Neural crest cell (in vitro differentiated cells): ENCODE measurements around the gene SNAPIN. TPM values are rescaled to one million over a fixed set of nuclear protein-coding genes. Genes with fewer than 3 reads are reported as not detected.

Experiments used
- DNase-seq: peaks from one replicate; pipeline ENCODE4 v3.0.0; 2021; ENCODE audit warnings: low read depth, mixed read lengths, low spot score
- H3K27ac Mint-ChIP-seq: one replicate; pipeline ENCODE4 v1.8.0; 2021; ENCODE audit warnings: mild to moderate bottlenecking, mixed read lengths; ENCODE audit not compliant: unreplicated experiment
- H3K27me3 Mint-ChIP-seq: 2 replicates; pipeline ENCODE4 v1.8.0; 2021; ENCODE audit warnings: low read depth, mild to moderate bottlenecking, mixed read lengths
- H3K36me3 Mint-ChIP-seq: 2 replicates; pipeline ENCODE4 v1.8.0; 2021; ENCODE audit warnings: low read depth, mild to moderate bottlenecking, mixed read lengths
- H3K4me1 Mint-ChIP-seq: 2 replicates; pipeline ENCODE4 v1.8.0; 2021; ENCODE audit warnings: mixed read lengths
- H3K4me3 Mint-ChIP-seq: one replicate; pipeline ENCODE4 v1.8.0; 2021; ENCODE audit warnings: mild to moderate bottlenecking, mixed read lengths
- H3K9me3 Mint-ChIP-seq: 2 replicates; pipeline ENCODE4 v1.8.0; 2021; ENCODE audit warnings: mixed read lengths
- CTCF ChIP-seq: fragments of 200-600 bp; sonication (generic); conservative IDR thresholded peaks from 2 replicates; pipeline ENCODE4 v1.5.0; 2021; ENCODE audit warnings: antibody characterized with exemption, mild to moderate bottlenecking
- total RNA-seq: library from RNA; stranded (reverse); gene quantifications from 2 replicates; pipeline ENCODE4 v1.2.1, GENCODE V29; 2021

Gene SNAPIN
- total RNA-seq, 1 donor from 2014 or later = 55.4 TPM

GRCh38 chr1:153696741-153697140, 38.2 kb downstream of the SNAPIN start:
- peaks cover 10% of the 10 kb centered on the region for H3K4me1 Mint-ChIP-seq
- no peaks in the 10 kb centered on the region for H3K36me3 Mint-ChIP-seq
- H3K27ac Mint-ChIP-seq = no peak overlapping the region
- no peak for TF ChIP-seq CTCF
- DNase-seq = no peak
- no peaks in the 10 kb centered on the region for H3K9me3 Mint-ChIP-seq
- H3K27me3 Mint-ChIP-seq = no peaks in the 10 kb centered on the region
- no peak overlapping the region for H3K4me3 Mint-ChIP-seq

DNA sequence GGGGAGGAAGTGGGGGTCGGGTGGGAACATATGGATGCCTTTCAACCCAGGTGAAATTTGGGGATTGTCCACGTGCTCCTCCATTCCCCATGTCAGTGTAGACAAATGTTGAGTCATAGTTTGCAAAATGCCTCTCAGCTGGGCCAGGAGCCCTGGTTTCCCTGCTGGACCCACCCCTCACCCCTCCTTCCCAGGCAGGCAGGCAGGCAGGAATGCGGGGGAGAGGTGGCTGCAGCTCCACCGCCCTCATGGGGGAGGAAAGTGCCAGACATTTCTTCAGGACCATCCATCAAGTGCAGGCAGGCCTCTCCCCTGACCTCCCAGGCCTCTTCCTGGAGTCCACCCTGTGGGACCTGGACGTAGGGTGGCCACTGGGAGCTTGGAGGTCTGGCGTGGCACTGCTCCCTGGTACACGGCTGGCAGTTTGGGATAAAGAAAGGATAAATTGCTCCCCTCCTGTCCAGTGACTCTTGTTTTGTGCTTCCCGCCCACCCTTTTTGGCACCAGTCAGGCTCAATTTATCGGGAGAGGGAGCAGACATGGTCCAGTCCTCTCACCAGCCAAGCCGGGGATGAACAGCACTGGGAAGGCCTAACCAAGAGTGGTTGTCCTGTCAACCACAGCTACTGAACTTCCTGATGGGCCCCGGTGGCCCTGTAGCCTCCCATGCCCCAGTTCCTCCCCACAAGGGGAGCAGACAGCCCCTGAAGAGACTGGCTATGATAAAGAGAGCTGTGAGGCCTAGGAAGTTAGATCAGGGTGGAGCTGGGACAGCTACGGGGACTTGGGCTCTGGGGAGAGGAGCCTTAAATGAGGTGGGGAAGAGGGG, 38.9 kb downstream of the SNAPIN start:
- H3K4me1 Mint-ChIP-seq = peaks cover 10% of the 10 kb centered on the region
- H3K36me3 Mint-ChIP-seq = no peaks in the 10 kb centered on the region
- H3K9me3 Mint-ChIP-seq = no peaks in the 10 kb centered on the region
- no peak for TF ChIP-seq CTCF
- H3K27me3 Mint-ChIP-seq = no peaks in the 10 kb centered on the region
- H3K4me3 Mint-ChIP-seq = no peak overlapping the region
- no peak for DNase-seq
- H3K27ac Mint-ChIP-seq = peak overlapping the region; percentile 83

DNA sequence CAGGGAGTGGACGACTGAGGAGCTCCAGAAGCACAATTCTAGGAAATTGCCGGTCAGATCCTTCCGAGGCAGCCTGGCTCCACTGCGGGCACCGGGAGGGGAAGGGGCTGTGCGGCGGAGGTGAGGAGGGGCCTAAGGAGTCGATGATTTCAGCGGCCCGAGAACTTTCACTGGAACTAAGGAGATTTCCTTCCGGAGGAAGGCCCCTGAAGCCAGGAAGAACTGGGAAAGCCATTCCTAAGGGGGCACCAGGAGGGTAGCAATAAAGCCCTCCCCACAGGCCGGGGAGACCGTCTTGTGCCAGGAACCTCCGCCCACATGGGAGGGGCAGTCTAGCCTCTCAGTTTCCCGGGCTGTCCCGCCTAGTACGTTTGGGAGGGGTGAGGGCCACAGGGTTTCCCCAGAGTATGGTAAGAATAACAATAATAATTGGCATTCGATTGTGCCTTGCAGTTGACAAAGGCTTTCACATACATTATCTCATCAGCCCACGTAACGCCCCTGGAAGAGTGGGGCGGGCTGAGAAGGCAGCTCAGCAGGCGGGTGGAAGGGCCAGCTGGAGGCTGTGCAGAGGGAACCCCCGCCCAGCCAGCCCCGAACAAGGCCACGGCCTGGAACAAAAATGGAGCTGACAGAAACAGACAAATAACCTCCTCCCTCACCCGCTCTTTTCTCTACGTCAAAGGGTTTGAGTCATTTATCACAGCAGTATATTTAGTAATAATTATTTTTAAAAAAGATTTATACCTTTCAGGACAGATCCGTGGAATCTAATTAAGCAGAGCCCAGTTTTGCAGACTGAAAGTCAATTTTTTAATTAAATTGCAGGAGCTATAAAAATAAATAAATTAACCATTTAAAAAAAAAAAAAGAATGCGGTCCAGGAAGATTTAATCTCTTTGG, 39.8 kb downstream of the SNAPIN start:
- Mint-ChIP-seq H3K27ac (peak overlapping the region; percentile 83), H3K4me3 (no peak overlapping the region), H3K27me3 (no peaks in the 10 kb centered on the region), H3K36me3 (no peaks in the 10 kb centered on the region), H3K4me1 (peaks cover 10% of the 10 kb centered on the region), H3K9me3 (no peaks in the 10 kb centered on the region)
- no peak for TF ChIP-seq CTCF
- DNase-seq = peak; percentile 18

GRCh38 chr1:153698923-153699714, 40.6 kb downstream of the SNAPIN start:
- H3K27ac Mint-ChIP-seq = no peak overlapping the region
- TF ChIP-seq CTCF = no peak
- H3K4me1 Mint-ChIP-seq = peaks cover 10% of the 10 kb centered on the region
- no peaks in the 10 kb centered on the region for H3K27me3 Mint-ChIP-seq
- no peak overlapping the region for H3K4me3 Mint-ChIP-seq
- DNase-seq = no peak
- H3K36me3 Mint-ChIP-seq = no peaks in the 10 kb centered on the region
- no peaks in the 10 kb centered on the region for H3K9me3 Mint-ChIP-seq

GRCh38 chr1:153699768-153700167, 41.3 kb downstream of the SNAPIN start:
- Mint-ChIP-seq H3K4me3 (no peak overlapping the region), H3K27ac (no peak overlapping the region), H3K36me3 (no peaks in the 10 kb centered on the region), H3K4me1 (peaks cover 10% of the 10 kb centered on the region), H3K27me3 (no peaks in the 10 kb centered on the region), H3K9me3 (no peaks in the 10 kb centered on the region)
- no peak for DNase-seq
- TF ChIP-seq CTCF = no peak
